ENCODE measurements around the gene RORC. TPM values are rescaled to one million over a fixed set of nuclear protein-coding genes. Genes with fewer than 3 reads are reported as not detected.

RORC gene
- total RNA-seq, 1 experiment from 2014 or later: 0.19 TPM

DNA sequence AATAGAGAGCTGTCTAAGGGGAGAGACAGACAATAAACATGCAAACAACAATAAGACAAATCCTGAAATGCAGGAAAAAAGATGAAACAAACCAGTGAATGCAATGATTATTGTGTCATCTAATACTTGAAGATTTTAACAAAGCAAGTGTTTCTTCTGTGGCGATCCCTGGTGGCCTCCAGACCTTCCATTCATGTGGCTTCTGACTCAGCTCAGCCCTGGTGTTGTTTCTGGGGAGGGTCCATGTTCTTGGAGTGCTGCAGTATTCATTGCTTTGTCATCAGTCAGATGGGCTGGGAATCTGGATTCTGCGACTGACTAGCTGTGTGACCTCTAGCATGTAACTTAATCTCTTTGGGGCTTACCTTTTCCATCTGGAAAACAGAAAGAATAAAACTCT, 9.5 kb upstream of the RORC start:
- intact Hi-C loops (cut with micrococcal nuclease; ENCODE audit: unreplicated experiment): no loop called here
- peak overlapping the region; percentile 91 for H3K4me3 Mint-ChIP-seq (ENCODE audit: low read depth, unreplicated experiment)
- H3K9me3 Mint-ChIP-seq (ENCODE audit: low read depth, unreplicated experiment): peaks cover 3% of the 10 kb centered on the region
- CTCF ChIA-PET: interaction anchor here (2.5 kb wide), 1 partner anchor 158 kb away, joined by 7 read pairs; no protein-coding TSS in a partner anchor
- TF ChIP-seq, protein P1, sequence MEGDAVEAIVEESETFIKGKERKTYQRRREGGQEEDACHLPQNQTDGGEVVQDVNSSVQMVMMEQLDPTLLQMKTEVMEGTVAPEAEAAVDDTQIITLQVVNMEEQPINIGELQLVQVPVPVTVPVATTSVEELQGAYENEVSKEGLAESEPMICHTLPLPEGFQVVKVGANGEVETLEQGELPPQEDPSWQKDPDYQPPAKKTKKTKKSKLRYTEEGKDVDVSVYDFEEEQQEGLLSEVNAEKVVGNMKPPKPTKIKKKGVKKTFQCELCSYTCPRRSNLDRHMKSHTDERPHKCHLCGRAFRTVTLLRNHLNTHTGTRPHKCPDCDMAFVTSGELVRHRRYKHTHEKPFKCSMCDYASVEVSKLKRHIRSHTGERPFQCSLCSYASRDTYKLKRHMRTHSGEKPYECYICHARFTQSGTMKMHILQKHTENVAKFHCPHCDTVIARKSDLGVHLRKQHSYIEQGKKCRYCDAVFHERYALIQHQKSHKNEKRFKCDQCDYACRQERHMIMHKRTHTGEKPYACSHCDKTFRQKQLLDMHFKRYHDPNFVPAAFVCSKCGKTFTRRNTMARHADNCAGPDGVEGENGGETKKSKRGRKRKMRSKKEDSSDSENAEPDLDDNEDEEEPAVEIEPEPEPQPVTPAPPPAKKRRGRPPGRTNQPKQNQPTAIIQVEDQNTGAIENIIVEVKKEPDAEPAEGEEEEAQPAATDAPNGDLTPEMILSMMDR (IDR thresholded peaks at IDR 0.05; ENCODE audit: unreplicated experiment): no peak
- no TSS peak for BruUV-seq (replicated peaks)
- peak overlapping the region; percentile 98 for H3K27ac Mint-ChIP-seq (ENCODE audit: unreplicated experiment)
- no peaks in the 10 kb centered on the region for H3K27me3 Mint-ChIP-seq (ENCODE audit: unreplicated experiment)
- DNase-seq: peak; percentile 45
- H3K4me1 Mint-ChIP-seq (ENCODE audit: low read depth, unreplicated experiment): peaks cover 49% of the 10 kb centered on the region
- peaks cover 34% of the 10 kb centered on the region for H3K36me3 Mint-ChIP-seq (ENCODE audit: insufficient read depth, unreplicated experiment)

GRCh38 chr1:151840421-151840820, 8.8 kb upstream of the RORC start:
- Mint-ChIP-seq H3K4me3 (ENCODE audit: low read depth, unreplicated experiment) (peak overlapping the region; percentile 91), H3K4me1 (ENCODE audit: low read depth, unreplicated experiment) (peaks cover 51% of the 10 kb centered on the region), H3K27ac (ENCODE audit: unreplicated experiment) (peak overlapping the region; percentile 98), H3K36me3 (ENCODE audit: insufficient read depth, unreplicated experiment) (peaks cover 34% of the 10 kb centered on the region), H3K9me3 (ENCODE audit: low read depth, unreplicated experiment) (peaks cover 3% of the 10 kb centered on the region), H3K27me3 (ENCODE audit: unreplicated experiment) (no peaks in the 10 kb centered on the region)
- TSS peak; percentile 82 for BruUV-seq (replicated peaks)
- intact Hi-C loops (cut with micrococcal nuclease; ENCODE audit: unreplicated experiment): no loop called here
- DNase-seq: no peak
- CTCF ChIA-PET: interaction anchor here (0.6 to 2.5 kb wide), 8 partner anchors 36 to 228 kb away, joined by 3 to 7 read pairs (median 4); partner anchors contain the start of genes SNX27 and THEM4
- TF ChIP-seq, protein P1 (IDR thresholded peaks at IDR 0.05; ENCODE audit: unreplicated experiment): no peak

GRCh38 chr1:151839457-151840403, 8.1 kb upstream of the RORC start, which contains the start of gene C2CD4D:
Gene C2CD4D (minus strand): TSS chr1:151839820. CDS start chr1:151838989, 831 bp downstream.
- no peaks in the 10 kb centered on the region for H3K27me3 Mint-ChIP-seq (ENCODE audit: unreplicated experiment)
- DNase-seq: peak; percentile 96
- peak within 1 kb of the TSS; percentile 91 for H3K4me3 Mint-ChIP-seq (ENCODE audit: low read depth, unreplicated experiment)
- H3K27ac Mint-ChIP-seq (ENCODE audit: unreplicated experiment): peak within 1 kb of the TSS; percentile 98
- H3K36me3 Mint-ChIP-seq (ENCODE audit: insufficient read depth, unreplicated experiment): peaks cover 34% of the 10 kb centered on the region
- TF ChIP-seq, protein P1 (IDR thresholded peaks at IDR 0.05; ENCODE audit: unreplicated experiment): no peak
- CTCF ChIA-PET: interaction anchor here (0.5 to 2.5 kb wide), 11 partner anchors 9 to 246 kb away, joined by 3 to 7 read pairs (median 4); partner anchors contain the start of genes SNX27 and THEM4
- no TSS peak for BruUV-seq (replicated peaks)
- peaks cover under 1% of the 10 kb centered on the region for H3K9me3 Mint-ChIP-seq (ENCODE audit: low read depth, unreplicated experiment)
- intact Hi-C loops (cut with micrococcal nuclease; ENCODE audit: unreplicated experiment): loop anchor here (5.0 to 10.0 kb wide), 3 partner anchors 222 to 645 kb away; partner anchors contain the start of genes PIP5K1A and VPS72
- H3K4me1 Mint-ChIP-seq (ENCODE audit: low read depth, unreplicated experiment): peaks cover 51% of the 10 kb centered on the region

- Mint-ChIP-seq H3K36me3 (ENCODE audit: insufficient read depth, unreplicated experiment) (peaks cover 34% of the 10 kb centered on the region), H3K4me1 (ENCODE audit: low read depth, unreplicated experiment) (peaks cover 51% of the 10 kb centered on the region), H3K27ac (ENCODE audit: unreplicated experiment) (peak overlapping the region; percentile 98), H3K27me3 (ENCODE audit: unreplicated experiment) (no peaks in the 10 kb centered on the region), H3K4me3 (ENCODE audit: low read depth, unreplicated experiment) (peak overlapping the region; percentile 91), H3K9me3 (ENCODE audit: low read depth, unreplicated experiment) (no peaks in the 10 kb centered on the region)
- CTCF ChIA-PET: interaction anchor here (0.5 to 2.5 kb wide), 7 partner anchors 9 to 245 kb away, joined by 3 to 7 read pairs (median 5); no protein-coding TSS in a partner anchor
- no peak for DNase-seq
- TF ChIP-seq, protein P1 (IDR thresholded peaks at IDR 0.05; ENCODE audit: unreplicated experiment): no peak
- intact Hi-C loops (cut with micrococcal nuclease; ENCODE audit: unreplicated experiment): loop anchor here (5.0 to 10.0 kb wide), 3 partner anchors 222 to 644 kb away; partner anchors contain the start of genes PIP5K1A and VPS72
- no TSS peak for BruUV-seq (replicated peaks)
Observed at GRCh38 chr1:151839082-151839412, 7.4 kb upstream of the RORC start.
